Measurements from ENCODE around the gene SCN3B.

DNA sequence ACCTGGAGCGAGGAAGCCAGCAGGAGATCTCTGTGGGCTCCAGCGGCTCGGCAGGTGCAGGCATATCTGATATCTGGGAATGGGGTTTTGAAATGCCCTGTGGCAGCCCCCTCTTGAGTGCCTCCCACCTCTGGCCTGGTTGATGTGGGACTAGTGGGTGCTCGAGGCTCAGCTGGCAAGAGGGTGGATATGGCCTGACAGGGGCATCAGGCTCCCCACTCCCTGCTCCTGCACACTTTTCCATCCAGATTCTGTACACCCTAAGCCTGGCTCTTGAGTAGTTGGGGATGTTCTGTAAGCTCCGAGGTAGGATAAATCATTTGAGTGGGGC is 75.0 kb downstream of the SCN3B start:
- TF ChIP-seq POLR2AphosphoS5 (IDR thresholded peaks at IDR 0.05) = no peak
- TF ChIP-seq, protein P1, sequence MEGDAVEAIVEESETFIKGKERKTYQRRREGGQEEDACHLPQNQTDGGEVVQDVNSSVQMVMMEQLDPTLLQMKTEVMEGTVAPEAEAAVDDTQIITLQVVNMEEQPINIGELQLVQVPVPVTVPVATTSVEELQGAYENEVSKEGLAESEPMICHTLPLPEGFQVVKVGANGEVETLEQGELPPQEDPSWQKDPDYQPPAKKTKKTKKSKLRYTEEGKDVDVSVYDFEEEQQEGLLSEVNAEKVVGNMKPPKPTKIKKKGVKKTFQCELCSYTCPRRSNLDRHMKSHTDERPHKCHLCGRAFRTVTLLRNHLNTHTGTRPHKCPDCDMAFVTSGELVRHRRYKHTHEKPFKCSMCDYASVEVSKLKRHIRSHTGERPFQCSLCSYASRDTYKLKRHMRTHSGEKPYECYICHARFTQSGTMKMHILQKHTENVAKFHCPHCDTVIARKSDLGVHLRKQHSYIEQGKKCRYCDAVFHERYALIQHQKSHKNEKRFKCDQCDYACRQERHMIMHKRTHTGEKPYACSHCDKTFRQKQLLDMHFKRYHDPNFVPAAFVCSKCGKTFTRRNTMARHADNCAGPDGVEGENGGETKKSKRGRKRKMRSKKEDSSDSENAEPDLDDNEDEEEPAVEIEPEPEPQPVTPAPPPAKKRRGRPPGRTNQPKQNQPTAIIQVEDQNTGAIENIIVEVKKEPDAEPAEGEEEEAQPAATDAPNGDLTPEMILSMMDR (IDR thresholded peaks at IDR 0.05) = no peak
